Activated T-helper 1 cell treated with anti-CD3 and anti-CD28 coated beads, Interleukin-2, amount 50 U/mL, for 16 hours (primary cell): Measurements from ENCODE around the gene ULK1.
"Not testable (repeated sequence)": the region's sequence is repeated elsewhere in the genome, so short reads cannot be mapped to it uniquely, and the experiment has no call there.

Source experiments
- DNase-seq, 2 donors: peaks; one replicate each; pipeline ENCODE4 v3.0.0-alpha.2; 2020; ENCODE audit warnings: low read depth in 1 of 2, low spot score in 1 of 2

The ULK1 gene

DNA sequence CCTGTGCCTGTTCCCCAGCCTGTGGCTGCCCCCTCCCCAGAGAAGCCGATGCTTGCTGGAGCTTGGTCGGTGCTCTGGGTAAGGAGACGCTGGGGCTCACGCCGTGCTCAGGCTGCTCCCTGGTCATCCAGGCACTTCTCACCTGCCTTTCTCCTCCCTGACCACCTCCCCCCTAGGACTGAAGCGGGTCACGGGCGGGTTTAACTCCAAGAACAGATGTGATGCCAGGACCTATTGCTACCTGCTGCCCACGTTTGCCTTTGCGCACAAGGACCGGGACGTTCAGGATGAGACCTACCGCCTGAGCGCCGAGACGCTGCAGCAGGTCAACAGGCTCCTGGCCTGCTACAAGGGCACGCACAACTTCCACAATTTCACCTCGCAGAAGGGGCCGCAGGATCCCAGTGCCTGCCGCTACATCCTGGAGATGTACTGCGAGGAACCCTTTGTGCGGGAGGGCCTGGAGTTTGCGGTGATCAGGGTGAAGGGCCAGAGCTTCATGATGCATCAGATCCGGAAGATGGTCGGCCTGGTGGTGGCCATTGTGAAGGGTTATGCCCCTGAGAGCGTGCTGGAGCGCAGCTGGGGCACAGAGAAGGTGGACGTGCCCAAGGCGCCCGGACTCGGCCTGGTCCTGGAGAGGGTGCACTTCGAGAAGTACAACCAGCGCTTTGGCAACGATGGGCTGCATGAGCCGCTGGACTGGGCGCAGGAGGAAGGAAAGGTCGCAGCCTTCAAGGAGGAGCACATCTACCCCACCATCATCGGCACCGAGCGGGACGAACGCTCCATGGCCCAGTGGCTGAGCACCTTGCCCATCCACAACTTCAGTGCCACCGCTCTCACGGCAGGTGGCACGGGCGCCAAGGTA, 46.9 kb downstream of the ULK1 start:
- no peak for DNase-seq

GRCh38 chr12:131941987-131942341, 47.5 kb downstream of the ULK1 start:
- DNase-seq: no peak

DNA sequence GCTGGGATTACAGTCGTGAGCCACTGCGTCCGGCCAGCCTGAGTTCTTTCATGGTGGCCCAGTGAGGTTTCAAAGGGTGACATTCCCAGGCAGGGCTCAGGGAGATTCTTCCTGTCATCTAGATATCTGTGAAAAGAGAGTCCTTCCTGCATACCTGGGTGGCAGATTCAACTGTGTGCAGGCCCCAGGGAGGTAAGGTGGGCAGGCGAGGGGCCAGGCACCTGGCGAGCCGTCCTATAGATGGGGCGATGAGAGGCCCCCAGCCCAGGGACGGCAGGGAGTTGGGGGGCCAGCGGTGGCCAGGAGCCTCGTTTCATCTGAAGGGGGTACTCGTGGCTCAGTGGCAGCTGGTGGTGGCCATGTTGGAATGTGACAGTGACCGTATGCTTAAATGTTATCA, 48.2 kb downstream of the ULK1 start:
- no peak for DNase-seq

DNA sequence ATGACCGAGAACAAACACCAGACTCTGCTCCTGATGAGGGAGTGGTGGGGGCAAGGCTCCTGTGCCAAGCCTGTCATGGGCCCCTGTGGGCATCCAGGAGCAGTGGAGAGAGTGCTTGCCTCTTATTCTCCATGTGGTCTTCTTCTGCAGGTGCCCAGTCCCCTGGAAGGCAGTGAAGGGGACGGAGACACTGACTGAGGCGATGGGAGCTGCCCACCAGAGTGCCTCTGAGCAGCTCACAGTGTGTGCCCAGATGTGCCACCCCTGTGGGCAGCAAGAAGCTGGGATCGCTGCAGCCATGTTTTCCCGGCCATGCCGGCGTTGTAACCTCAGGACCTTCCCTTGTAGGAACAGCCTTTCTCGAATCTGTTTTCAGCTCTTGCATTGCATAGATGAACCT, 49.0 kb downstream of the ULK1 start:
- no peak for DNase-seq

GRCh38 chr12:131943876-131944275, 49.5 kb downstream of the ULK1 start:
- DNase-seq: no peak

- DNase-seq: no peak
Observed at GRCh38 chr12:131944601-131945251, 50.3 kb downstream of the ULK1 start.

- DNase-seq: no peak
Observed at GRCh38 chr12:131946757-131947156, 52.3 kb downstream of the ULK1 start.

GRCh38 chr12:131947482-131948027, 53.1 kb downstream of the ULK1 start:
- DNase-seq: no peak

GRCh38 chr12:131948166-131948712, 53.8 kb downstream of the ULK1 start:
- no peak for DNase-seq

DNA sequence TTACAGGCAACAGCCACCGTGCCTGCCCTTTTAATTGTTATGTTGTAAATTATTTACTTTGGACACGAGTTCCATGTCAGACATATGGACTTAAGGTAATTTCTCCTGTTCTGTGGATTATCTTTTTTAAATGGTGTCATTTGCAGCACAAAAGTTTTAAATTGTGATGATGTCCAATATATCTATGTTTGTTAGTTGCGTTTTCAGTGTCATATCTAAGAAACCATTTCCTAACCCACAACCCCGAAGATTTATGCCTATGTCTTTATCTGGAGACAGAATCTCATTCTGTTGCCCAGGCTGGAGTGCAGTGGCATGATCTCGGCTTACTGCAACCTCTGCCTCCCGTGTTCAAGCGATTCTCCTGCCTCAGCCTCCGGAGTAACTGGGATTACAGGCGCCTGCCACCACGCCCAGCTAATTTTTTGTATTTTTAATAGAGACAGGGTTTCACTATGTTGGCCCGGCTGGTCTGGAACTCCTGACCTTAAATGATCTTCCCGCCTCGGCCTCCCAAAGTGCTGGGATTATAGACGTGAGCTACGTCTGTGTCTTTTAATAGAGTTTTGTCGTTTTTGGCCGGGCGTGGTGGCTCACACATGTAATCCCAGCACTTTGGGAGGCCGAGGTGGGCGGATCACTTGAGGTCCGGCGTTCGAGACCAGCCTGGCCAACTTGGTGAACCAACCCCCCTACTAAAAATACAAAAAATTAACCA, 54.5 kb downstream of the ULK1 start:
- not testable (repeated sequence) for DNase-seq

- DNase-seq: peak; percentile 92 to 93
Observed at GRCh38 chr12:131949431-131950181, 55.2 kb downstream of the ULK1 start, which contains the start of gene EP400. Gene EP400 (plus strand): TSS chr12:131949942. CDS start chr12:131960620, 10,678 bp downstream.

GRCh38 chr12:131950182-131950913, 55.9 kb downstream of the ULK1 start:
- DNase-seq: no peak

DNA sequence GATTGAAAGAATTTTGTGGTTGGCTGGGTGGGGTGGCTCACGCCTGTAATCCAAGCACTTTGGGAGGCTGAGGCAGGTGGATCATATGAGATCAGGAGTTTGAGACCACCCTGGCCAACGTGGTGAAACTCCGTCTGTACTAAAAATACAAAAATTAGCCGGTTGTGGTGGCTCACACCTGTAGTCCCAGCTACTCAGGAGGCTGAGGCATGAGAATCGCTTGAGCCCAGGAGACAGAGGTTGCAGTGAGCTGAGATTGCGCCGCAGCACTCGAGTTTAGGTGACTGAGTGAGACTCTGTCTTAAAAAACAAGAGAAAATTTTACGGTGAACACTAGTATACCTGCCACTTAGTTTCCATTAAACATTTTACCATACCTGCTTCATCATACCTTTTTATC, 59.4 kb downstream of the ULK1 start:
- DNase-seq: not testable (repeated sequence)

DNA sequence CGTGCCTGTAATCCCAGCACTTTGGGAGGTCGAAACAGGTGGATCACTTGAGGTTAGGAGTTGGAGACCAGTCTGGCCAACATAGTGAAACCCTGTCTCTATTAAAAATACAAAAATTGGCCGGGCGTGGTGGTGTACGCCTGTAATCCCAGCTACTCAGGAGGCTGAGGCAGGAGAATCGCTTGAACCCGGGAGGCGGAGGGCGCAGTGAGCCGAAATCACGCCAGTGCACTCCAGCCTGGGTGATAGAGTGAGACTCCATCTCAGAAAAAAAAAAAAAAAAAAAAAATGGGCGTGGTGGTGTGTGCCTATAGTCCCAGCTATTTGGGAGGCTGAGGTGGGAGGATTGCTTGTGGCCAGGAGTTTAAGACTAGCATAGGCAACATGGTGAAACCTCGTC, 60.0 kb downstream of the ULK1 start:
- not testable (repeated sequence) for DNase-seq

DNA sequence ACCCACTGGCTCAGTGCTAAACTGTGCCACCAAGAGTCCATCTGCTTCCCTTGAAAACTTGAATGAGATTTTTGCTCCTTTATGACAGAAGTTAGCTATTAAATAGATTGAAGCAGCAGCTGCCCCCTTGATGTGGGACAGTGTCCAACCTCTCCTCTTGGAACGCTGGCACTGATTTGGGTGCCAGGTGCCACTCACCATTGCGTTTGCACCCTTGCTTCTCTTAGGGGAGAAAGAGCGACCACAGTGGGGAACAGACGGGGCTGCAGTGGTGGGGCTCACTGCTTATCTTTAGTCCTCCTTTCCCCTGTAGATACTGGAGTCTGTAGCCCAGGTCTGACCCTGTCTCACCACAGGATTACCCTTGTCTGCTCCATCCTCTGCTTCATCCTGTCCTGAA, 64.7 kb downstream of the ULK1 start:
- DNase-seq: no peak

DNA sequence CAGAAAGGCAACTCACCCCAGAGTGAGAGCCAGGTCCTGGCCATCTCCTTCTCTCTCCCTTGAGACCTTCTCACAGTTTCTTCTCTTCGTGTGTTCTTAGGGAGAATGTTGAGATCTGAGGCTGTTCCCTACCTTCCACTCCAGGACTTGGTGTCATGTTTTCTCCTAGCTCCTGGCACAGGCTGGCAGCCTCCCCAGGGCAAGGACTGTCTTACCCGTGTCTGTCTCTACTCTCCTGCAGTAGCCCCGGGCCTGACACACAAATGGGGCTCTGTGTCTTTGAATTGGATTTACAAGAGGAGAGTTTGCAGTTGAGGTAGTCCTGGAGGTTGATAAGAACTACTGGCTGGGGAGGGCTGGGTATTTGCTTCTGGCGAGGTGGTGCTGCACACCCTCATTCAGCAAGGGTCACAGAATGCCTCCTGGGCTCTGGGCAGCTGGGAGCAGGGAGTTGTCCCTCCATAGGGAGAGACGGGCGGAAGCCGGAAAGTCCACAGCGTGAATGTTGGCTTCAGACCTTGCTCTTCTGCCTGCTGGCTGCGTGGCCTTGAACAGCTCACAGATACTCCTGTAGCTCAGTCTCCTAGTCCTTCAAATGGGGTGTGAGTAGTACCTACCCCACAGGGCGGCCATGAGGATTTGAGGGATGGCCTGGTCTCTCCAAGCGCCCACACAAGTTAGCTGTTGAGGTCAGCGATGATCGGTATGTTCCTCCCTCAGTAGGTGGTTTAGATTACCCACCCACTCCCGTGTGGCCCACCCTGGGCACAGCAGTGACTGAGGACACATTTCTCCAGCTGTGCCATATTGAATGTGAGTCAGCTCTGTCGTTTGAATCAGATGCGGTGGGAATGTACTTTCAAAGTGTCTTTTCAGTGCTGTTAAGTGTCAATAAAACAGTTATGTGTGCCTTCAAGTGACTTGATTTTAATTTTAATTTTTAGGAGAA, 65.5 kb downstream of the ULK1 start:
- DNase-seq: no peak

- DNase-seq: not testable (repeated sequence)
Observed at GRCh38 chr12:131960590-131961325, 66.3 kb downstream of the ULK1 start.

- DNase-seq: not testable (repeated sequence)
Observed at GRCh38 chr12:131961328-131961727, 66.9 kb downstream of the ULK1 start.
